ENCODE data around the gene MDK.

MDK gene

DNA sequence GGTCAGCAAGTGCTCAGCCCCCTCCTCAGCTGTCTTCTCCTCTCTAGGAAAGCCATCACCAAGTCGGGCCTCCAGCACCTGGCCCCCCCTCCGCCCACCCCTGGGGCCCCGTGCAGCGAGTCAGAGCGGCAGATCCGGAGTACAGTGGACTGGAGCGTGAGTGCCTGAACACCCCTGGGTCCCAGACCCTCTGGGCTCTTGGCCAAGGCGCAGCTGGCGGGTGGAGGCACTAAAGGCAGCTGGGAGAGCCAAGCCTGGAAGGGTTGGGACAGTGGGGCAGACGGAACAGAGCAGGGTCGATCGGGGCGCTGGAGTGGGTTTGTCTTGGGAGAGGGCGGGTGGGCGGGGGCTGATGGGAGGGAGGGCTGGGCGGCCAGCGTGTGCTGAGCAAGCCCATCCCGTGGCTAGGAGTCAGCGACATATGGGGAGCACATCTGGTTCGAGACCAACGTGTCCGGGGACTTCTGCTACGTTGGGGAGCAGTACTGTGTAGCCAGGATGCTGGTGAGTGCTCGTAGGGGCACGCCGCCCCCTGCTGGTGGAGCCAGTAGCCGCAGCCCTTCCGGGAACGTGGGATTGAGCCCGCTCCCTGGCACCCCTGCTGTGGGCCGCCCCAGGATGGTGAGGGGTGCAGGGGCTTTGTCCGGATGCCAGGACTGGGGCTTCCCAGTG, 14.1 kb upstream of the MDK start:
- no peaks in the 10 kb centered on the region for H3K9me3 ChIP-seq (ENCODE audit: insufficient read depth, low read depth, low read length)
- peaks cover 60% of the 10 kb centered on the region for H3K79me2 ChIP-seq (ENCODE audit: insufficient read depth, low read length)
- H3K4me3 ChIP-seq (ENCODE audit: low read length, poor library complexity, severe bottlenecking): no peak overlapping the region
- peaks cover 14% of the 10 kb centered on the region for H3K4me1 ChIP-seq (ENCODE audit: insufficient read depth, low read length, poor library complexity, severe bottlenecking)
- no peaks in the 10 kb centered on the region for H3K9me2 ChIP-seq (replicated peaks; ENCODE audit: low read depth, low read length)
- H3K36me3 ChIP-seq (ENCODE audit: insufficient read depth, low read length): peaks cover 66% of the 10 kb centered on the region; the same call in 1 of the 2 replicates
- no peak overlapping the region for H3K4me2 ChIP-seq (ENCODE audit: low read depth, low read length, poor library complexity, severe bottlenecking)
- no peaks in the 10 kb centered on the region for H3F3A ChIP-seq (ENCODE audit: low read depth)
- H3K9ac ChIP-seq (ENCODE audit: low read depth, low read length, poor library complexity, severe bottlenecking): no peak overlapping the region
- TF ChIP-seq EZH2phosphoT487 (IDR thresholded peaks at IDR 0.05; ENCODE audit: borderline replicate concordance): no peak
- TF ChIP-seq, protein P1, sequence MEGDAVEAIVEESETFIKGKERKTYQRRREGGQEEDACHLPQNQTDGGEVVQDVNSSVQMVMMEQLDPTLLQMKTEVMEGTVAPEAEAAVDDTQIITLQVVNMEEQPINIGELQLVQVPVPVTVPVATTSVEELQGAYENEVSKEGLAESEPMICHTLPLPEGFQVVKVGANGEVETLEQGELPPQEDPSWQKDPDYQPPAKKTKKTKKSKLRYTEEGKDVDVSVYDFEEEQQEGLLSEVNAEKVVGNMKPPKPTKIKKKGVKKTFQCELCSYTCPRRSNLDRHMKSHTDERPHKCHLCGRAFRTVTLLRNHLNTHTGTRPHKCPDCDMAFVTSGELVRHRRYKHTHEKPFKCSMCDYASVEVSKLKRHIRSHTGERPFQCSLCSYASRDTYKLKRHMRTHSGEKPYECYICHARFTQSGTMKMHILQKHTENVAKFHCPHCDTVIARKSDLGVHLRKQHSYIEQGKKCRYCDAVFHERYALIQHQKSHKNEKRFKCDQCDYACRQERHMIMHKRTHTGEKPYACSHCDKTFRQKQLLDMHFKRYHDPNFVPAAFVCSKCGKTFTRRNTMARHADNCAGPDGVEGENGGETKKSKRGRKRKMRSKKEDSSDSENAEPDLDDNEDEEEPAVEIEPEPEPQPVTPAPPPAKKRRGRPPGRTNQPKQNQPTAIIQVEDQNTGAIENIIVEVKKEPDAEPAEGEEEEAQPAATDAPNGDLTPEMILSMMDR (conservative IDR thresholded peaks at IDR 0.05; ENCODE audit: low read length): peak; percentile 68
- no peaks in the 10 kb centered on the region for H3K27me3 ChIP-seq (ENCODE audit: insufficient read depth, low read length, poor library complexity, severe bottlenecking)
- H4K20me1 ChIP-seq (ENCODE audit: insufficient read depth, low read length, poor library complexity, severe bottlenecking): peaks cover 56% of the 10 kb centered on the region
- H2AFZ ChIP-seq (ENCODE audit: low read length): no peak overlapping the region

DNA sequence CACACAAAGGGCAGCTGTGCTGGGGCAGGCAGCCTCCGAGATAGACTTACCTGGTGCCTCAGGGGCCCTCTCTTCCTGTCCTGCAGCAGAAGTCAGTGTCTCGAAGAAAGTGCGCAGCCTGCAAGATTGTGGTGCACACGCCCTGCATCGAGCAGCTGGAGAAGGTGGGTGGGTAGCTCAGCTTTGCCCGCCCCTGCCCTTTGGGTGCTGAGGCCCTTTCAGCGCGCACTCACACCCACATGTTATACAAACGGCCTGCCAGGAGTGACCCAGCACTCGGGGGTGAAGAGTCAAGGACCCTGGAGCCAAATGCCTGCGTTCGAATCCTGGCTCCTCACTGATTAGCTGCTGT, 13.6 kb upstream of the MDK start:
- TF ChIP-seq, protein P1 (conservative IDR thresholded peaks at IDR 0.05; ENCODE audit: low read length): no peak
- no peak for TF ChIP-seq EZH2phosphoT487 (IDR thresholded peaks at IDR 0.05; ENCODE audit: borderline replicate concordance)
- H4K20me1 ChIP-seq (ENCODE audit: insufficient read depth, low read length, poor library complexity, severe bottlenecking): peaks cover 51% of the 10 kb centered on the region
- H3K27me3 ChIP-seq (ENCODE audit: insufficient read depth, low read length, poor library complexity, severe bottlenecking): no peaks in the 10 kb centered on the region
- H3F3A ChIP-seq (ENCODE audit: low read depth): no peaks in the 10 kb centered on the region
- H3K9me3 ChIP-seq (ENCODE audit: insufficient read depth, low read depth, low read length): no peaks in the 10 kb centered on the region
- peaks cover 69% of the 10 kb centered on the region; the same call in 1 of the 2 replicates for H3K36me3 ChIP-seq (ENCODE audit: insufficient read depth, low read length)
- no peak overlapping the region for H2AFZ ChIP-seq (ENCODE audit: low read length)
- H3K79me2 ChIP-seq (ENCODE audit: insufficient read depth, low read length): peaks cover 55% of the 10 kb centered on the region
- H3K9ac ChIP-seq (ENCODE audit: low read depth, low read length, poor library complexity, severe bottlenecking): no peak overlapping the region
- peaks cover 9% of the 10 kb centered on the region for H3K4me1 ChIP-seq (ENCODE audit: insufficient read depth, low read length, poor library complexity, severe bottlenecking)
- H3K9me2 ChIP-seq (replicated peaks; ENCODE audit: low read depth, low read length): no peaks in the 10 kb centered on the region
- H3K4me3 ChIP-seq (ENCODE audit: low read length, poor library complexity, severe bottlenecking): no peak overlapping the region
- no peak overlapping the region for H3K4me2 ChIP-seq (ENCODE audit: low read depth, low read length, poor library complexity, severe bottlenecking)

DNA sequence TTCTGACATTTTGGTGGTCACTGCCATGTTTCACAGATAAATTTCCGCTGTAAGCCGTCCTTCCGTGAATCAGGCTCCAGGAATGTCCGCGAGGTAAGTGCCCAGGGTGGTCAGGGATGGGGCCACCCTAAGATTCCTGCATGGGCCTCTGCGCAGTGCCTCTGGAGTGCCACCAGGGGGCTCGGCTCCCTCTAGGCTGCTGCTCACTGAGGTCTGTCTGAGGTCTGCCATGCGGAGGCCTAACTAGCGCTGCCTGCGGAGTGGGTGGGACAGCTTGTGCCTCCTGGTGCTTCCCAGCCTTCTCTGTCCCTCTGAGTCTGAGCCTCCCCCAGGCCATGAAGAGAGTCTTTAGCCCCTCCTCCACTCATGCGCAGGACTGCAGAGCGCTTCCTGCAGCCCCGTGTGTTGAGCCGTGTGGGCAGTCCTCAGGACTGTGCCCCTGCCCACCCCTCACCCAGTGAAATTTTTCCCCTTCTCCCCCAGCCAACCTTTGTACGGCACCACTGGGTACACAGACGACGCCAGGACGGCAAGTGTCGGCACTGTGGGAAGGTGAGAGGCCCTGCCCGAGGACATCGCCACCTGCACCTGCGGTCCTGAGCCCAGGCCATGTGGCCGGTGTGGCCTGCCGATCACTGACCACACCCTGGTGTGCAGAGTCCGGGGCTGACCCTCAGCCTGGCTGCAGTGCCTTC, 11.9 kb upstream of the MDK start:
- H4K20me1 ChIP-seq (ENCODE audit: insufficient read depth, low read length, poor library complexity, severe bottlenecking): peaks cover 34% of the 10 kb centered on the region
- TF ChIP-seq EZH2phosphoT487 (IDR thresholded peaks at IDR 0.05; ENCODE audit: borderline replicate concordance): no peak
- TF ChIP-seq, protein P1 (conservative IDR thresholded peaks at IDR 0.05; ENCODE audit: low read length): peak; percentile 85
- H3K36me3 ChIP-seq (ENCODE audit: insufficient read depth, low read length): peaks cover 71% of the 10 kb centered on the region; the same call in 1 of the 2 replicates

More for the DNA sequence above, 11.9 kb upstream of the MDK start:
- no peak overlapping the region for H3K4me3 ChIP-seq (ENCODE audit: low read length, poor library complexity, severe bottlenecking)
- H3K27me3 ChIP-seq (ENCODE audit: insufficient read depth, low read length, poor library complexity, severe bottlenecking): no peaks in the 10 kb centered on the region
- no peaks in the 10 kb centered on the region for H3F3A ChIP-seq (ENCODE audit: low read depth)
- no peaks in the 10 kb centered on the region for H3K4me1 ChIP-seq (ENCODE audit: insufficient read depth, low read length, poor library complexity, severe bottlenecking)
- no peak overlapping the region for H2AFZ ChIP-seq (ENCODE audit: low read length)
- peaks cover 38% of the 10 kb centered on the region for H3K79me2 ChIP-seq (ENCODE audit: insufficient read depth, low read length)
- H3K9ac ChIP-seq (ENCODE audit: low read depth, low read length, poor library complexity, severe bottlenecking): no peak overlapping the region
- no peaks in the 10 kb centered on the region for H3K9me2 ChIP-seq (replicated peaks; ENCODE audit: low read depth, low read length)
- no peak overlapping the region for H3K4me2 ChIP-seq (ENCODE audit: low read depth, low read length, poor library complexity, severe bottlenecking)
- H3K9me3 ChIP-seq (ENCODE audit: insufficient read depth, low read depth, low read length): no peaks in the 10 kb centered on the region
